Measurements from ENCODE around the gene SERTM1. TPM values are rescaled to one million over a fixed set of nuclear protein-coding genes. Genes with fewer than 3 reads are reported as not detected.

Gene SERTM1
- polyA plus RNA-seq, 3 donors = 0.03 to 0.42 (median 0.34) TPM

Other genes with a start within 250 kb of the SERTM1 start
- gene CCNA1, start 241.5 kb upstream of the SERTM1 start, polyA plus RNA-seq = under 1 TPM in 2 of 3 donors, not detected in 1; 0.24 to 0.34 TPM
- 1 to 10 TPM; 2.2 to 4.9 (median 2.8) TPM for gene RFXAP, start 145.2 kb downstream of the SERTM1 start, polyA plus RNA-seq
- 1 to 10 TPM in 2 of 3 donors, under 1 TPM in 1; 0.46 to 2.8 (median 2.7) TPM for gene SMAD9, start 246.2 kb downstream of the SERTM1 start, polyA plus RNA-seq